Superior temporal gyrus (tissue), 1 donor: ENCODE measurements around the gene NDRG2.
"Not testable (repeated sequence)": the region's sequence is repeated elsewhere in the genome, so short reads cannot be mapped to it uniquely, and the experiment has no call there.

Experiments used
- DNase-seq: peaks from one replicate; pipeline ENCODE4 v3.0.0-alpha.2; 2016; ENCODE audit errors: extremely low spot score

Gene NDRG2

DNA sequence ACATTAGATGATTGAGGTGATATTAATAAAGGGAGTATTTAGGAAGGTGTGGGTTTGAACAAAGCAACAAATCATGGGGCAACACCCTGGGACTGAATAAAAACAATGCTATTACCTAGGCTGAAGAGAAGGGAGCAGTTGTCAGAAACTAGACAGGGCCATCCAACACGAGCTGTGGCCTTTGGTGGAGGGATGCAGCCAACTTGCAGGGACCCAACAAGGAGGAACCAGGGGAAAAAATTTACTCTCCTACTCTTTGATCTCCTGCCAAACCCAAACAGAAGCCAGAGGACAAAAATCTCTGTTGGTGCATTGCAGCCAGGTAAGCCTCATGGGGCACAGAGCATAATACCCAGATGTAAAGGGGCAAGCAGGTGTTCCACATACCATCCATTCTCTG is 13.7 kb downstream of the NDRG2 start:
- DNase-seq = no peak

DNA sequence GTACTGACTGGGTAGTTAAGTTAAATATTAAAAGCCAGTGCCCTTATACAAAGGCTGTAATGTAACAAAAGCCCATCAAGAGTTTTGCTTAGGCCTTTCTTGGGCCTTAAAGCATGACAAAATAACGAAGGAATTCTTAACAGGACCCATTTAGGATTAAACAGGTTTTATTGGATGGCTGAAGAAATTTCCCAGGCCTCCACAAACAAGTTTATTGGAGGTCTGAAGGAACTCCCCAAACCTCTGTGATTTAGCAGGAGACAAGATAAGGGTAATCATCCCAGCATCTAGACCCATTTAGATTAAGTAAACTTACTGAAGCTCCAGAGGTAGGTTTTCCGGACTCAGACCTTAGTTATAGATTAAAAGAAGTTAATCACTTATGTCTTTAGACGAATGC is 15.1 kb downstream of the NDRG2 start:
- not testable (repeated sequence) for DNase-seq

DNA sequence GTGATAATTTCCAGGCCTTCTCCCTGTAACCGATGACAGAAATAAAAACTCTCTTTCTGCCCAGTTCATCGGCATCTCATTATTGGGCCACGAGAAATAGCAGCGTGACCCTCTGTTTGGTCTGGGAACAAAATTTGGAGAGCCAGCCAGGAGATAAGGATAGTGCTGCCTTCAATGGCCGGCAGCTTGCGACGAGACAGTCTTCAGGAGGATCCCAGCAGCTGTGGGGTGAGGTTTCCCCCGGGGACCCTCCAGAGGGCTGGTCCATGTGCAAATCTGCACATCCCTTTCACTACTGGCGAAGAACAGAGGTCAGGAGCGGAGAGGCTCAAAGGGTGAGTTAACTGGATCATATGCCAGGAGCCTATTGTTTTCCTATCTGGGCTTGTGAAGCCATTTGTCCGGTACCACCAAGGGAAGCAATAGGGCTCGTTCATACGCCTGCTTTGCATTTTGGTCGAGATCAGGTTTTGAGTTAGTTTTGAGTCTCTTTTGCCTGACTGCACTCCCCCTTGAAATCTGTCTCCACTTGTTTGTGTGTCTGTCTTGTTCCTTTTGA is 21.0 kb downstream of the NDRG2 start:
- no peak for DNase-seq

DNA sequence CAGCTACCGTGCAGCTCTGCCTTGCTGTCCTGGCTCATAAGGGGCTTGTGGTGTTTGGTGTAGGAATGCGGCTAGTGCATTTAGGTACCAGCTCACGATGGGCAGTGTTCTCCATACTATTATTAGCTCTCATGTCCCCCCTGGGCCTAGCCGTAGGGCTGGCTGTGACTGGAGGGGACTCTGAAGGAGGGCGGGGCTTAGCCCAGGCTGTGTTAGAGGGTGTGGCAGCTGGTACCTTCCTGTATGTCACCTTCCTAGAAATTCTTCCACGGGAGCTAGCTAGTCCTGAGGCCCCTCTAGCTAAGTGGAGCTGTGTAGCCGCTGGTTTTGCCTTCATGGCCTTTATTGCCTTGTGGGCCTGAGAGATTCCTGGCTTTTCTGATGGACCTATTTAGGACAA is 23.6 kb downstream of the NDRG2 start:
- no peak for DNase-seq

DNA sequence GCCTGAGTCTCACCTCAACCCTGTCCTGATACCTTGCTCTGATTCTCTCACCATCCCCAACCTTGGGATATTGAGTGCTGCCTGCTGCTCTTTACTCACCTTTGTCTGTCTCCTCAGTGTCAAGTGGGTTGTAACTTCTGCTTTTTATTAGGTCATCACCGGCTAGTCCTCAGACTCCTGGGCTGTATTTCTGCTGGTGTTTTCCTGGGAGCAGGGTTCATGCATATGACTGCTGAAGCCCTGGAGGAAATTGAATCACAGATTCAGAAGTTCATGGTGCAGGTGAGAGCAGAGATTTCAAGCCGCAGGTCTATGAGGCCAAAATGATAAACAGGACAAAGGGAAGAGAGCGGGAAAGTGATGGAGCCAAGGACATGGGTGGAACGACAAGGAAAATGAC is 25.3 kb downstream of the NDRG2 start:
- no peak for DNase-seq

DNA sequence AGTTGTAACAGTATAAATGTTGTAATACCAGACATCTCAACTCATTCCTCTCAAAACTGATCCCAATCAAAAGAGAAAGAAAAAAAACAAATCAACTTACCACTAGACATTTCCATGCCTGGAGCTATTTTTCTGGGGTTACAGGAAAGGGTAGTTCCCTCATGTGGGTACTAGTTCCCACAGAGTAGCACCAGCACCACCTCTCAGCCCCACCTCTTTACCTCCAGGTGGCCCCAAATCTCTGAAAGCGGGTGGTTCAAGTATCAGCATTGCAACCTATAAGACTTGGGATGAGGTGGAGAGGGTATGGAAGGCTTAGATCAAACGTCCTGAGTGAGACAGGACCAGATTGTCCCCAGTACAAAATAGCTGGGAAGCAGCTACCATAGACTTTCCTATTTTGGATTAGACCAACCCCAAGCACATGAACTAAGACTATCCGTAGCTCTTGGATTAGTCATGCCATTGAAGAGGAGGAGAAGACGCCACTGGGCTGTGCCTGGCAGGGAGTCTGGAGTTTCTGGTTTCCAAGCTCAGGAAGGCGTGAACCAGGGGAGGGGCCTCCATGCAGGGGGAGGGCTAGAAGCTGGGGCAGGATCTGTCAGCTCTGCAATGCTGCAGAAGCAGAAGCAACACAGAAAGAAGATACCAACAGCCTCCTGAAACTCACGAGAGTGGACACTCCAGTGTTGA is 26.0 kb downstream of the NDRG2 start, which contains the start of gene SLC39A2:
Gene SLC39A2, plus strand, starts transcription at position 620 of the 693 bp plus-strand sequence. CDS start 154 bp downstream, outside the sequence.
- no peak for DNase-seq

DNA sequence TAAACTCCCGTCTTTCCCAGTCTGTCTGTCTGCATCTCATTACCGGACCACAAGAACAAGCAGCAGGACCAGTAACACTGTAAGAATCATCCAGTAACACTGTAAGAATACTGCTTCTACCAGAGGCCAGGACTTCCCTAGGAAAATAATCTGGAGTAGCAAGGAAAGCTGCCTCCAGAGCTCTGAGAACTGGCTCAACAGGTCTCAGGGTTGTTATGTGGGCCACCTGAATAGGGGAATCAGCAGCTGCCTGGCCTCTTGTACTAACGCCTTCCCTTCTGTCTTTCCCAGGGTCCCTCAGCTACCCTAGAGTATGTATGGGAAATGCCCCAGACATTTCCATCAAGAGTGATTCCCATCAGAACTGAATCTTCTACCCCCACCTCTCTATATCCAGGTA is 26.7 kb downstream of the NDRG2 start:
- no peak for DNase-seq

DNA sequence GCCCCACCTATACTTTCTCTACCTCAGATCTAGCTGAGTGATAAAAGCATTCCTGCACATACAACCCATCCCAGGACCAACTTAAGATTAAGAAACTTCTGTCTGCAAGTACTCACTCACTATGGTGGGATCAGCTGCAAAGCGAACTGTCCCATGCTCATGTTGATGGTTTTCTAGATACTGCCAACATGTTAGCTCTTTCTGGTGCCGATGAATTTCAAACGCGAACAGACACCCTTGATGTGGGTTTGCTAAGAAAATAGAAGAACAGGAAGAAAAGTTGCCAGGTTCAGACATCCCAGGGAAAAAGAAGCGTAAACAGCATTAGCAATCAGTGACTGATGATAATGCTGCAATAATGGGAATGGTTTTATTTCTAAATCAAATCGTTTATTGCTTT is 27.3 kb downstream of the NDRG2 start:
- no peak for DNase-seq

DNA sequence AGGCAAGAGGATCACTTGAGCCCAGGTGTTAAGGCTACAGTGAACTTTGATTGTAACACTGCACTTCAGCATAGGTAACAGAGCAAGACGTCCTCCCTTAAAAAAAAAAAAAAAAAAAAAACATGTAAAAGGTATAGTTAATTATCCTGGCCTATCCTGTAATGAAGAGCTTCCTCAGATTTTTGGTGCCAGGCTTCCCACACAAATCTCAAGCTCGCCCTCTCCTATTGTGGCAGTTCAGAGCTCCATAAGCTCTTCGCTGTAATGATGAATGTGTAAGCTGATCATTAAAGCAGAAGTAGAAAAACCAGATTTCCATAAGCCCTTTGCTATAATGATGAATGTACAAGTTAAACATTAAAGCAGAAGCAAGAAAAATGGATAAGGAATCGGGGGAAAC is 27.7 kb downstream of the NDRG2 start:
- no peak for DNase-seq

DNA sequence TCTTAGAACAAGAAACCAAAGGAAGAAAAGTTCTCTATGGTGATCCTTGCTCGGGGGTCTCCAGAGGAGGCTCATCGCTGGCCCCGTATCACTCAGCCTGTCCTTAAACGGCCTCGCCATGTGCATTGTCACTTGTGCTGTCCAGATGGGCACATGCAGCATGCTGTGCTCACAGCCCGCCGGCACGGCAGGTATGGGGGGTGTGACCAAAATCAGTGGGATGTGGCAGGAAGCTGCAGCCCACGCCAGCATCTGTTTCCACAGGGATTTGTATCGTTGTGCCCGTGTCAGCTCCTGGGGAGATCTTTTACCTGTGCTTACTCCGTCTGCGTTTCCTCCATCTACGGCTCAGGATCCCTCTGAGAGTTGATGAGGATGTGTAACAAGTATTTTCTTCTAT is 28.3 kb downstream of the NDRG2 start:
- DNase-seq = no peak

DNA sequence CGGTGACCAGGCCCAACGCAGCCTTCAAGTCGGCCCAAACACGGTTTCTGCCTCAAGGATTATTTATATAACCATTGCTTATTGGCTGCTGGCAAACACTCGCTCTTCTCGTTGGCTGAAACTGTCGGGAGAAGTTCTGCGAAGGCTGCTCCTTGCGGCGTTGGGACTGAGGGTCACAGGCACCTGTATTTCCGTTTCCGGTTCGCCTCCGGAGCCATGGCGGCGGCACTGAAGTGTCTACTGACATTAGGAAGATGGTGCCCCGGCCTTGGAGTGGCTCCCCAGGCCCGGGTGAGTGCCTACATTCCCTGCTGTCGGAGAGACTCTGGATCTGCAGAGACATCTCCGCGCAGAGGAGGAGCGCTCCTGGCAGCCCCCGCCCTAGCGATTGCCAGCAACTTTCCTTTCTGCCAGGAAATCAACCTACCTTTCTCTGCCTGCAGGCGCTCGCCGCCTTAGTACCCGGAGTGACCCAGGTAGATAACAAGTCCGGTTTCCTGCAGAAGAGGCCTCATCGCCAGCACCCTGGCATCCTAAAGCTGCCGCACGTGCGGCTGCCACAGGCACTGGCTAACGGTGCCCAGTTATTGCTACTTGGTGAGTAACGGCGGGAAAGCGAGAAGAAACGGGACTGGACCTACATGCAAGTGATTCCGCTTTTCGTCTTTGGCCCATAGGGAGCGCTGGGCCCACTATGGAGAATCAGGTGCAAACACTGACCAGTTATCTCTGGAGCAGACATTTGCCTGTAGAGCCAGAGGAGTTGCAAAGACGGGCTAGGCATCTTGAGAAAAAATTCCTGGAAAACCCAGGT is 34.9 kb downstream of the NDRG2 start, which contains the start of gene METTL17:
Gene METTL17, plus strand, starts transcription at position 194 of the 814 bp plus-strand sequence. Its CDS starts 23 bp downstream, at position 217.
- peak; percentile 97 for DNase-seq

DNA sequence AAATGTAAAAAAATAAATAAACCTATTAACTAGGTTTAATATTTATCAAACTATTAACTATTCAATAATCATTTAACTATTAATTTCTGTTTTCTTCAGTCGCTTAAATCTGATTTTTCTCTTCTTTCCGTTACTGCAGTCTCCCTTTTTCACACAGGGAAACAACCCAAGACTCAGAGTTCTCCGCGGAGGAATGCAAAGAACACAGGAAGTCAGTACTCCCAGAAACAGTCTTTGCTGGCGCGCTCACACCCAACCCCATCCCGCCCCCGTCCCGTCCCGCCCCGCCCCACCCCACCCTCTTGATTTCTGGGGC is 35.4 kb downstream of the NDRG2 start:
- DNase-seq = no peak

DNA sequence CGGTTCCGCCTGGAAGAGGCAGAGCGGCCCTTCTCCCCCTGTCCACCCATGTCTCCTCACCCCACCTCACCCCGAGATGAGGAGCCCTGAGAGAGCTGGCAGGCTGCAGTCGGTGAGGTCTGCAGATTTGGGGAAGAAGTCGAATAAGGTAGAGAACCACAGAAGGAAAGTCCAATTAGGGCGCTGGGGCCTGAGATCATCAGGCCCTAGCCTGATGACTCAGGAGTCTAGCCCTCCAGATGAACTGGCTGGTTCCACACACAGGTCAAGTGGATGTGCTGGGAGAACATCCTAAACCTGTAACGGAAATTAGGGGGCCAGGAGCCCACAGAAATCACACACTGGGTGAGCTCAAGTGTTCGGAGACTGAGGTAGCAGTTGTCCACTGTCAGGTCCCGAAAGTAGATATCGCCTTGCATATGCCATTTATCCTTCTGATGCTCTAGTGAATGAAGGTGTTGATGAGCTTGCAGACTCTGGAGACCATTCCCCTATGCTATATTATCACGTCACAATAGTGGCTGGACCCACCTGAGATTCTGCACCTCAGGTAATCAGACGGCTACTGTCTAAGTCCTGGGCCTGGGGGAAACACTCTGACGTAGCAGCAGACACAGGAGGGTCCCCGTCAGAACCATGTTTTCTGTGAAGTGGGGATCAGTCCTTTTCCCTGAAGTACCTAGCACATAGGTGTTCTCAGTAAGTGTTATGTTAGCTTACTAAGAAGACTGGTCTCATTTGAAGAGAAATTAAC is 36.0 kb downstream of the NDRG2 start:
- peak; percentile 17 for DNase-seq

DNA sequence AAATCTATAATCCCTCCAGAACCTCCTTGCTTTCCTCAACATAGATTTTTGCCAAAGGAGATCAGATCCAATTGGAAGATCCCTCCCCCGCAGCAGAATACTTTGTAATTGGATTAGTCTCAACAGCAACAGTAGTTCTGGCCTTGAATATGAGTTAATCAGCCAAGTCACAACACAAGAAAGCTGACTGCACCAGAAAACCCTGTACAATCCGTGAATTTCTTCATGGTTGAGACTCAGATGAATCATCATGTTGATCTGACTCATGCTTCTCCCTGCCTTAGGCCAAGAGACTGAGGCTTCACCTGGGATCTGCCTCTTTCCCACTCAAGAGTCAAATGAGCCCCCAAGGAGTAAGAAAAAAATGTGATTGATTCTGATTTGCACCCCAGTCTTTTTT is 38.0 kb downstream of the NDRG2 start:
- peak; percentile 12 for DNase-seq

DNA sequence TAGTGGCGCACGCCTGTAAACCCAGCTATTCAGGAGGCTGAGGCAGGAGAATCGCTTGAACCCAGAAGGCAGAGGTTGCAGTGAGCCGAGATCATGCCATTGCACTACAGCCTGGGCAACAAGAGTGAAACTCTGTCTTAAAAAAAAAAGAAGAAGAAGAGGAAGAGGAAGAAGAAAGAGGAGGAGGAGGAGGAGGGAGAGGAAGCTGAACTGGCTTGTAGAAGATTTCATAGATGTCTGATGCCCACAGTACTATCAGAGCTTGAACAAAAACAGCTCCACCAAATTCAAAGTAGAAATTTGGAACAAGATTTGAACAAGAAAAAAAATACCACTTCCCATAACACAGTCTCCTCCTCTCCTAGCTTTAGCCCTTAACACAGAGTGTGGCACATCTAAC is 39.2 kb downstream of the NDRG2 start:
- not testable (repeated sequence) for DNase-seq

DNA sequence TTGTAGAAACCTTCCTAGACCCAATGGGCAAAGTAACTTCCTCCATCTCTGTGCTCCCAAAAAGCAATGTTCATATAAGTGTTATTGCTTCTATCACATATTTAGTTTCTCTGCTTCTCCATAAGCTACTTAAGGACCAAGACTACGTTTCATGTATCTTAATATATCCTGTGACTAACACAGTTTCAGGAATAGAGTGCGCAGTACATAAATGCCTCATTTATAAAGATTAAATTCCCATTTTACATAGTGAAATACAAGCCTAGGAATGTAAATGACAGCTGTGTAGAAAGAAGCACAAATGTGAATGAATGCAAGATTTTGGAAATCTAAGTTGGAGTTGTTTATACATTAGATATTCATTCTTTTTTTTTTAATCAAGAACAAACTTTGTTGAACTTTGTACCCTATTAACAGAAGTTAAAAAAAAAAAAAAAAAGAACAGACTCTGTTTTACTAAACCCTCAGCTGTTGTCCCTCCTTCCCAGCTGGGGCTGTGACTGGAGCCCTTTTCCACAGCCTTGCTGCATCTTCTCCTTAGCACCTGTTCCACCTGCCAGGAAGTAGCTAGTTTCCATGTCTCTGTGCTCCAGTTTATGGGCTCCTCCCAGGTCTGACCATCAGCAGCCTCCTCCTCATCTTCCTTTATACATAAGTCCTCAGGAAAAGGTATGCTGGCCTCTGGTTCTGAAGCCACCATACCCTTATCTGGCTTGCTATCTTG is 42.1 kb downstream of the NDRG2 start:
- DNase-seq = no peak

DNA sequence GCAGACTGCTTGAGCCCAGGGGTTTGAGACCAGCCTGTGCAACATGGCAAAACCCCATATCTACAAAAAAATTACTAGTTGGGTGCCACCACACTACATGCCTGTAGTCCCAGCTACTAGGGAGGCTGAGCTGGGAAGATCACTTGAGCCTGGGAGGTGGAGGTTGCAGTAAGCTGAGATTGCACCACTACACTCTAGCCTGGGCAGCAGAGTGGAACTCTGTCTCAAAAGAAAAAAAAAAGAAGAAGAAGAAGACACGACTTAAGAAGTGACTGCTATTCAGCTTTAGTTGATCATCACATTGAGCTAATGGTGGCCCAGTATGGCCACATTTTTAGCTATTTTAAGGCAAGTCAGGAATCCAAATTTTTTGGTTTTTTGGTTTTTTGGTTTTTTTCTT is 44.0 kb downstream of the NDRG2 start:
- no peak for DNase-seq

DNA sequence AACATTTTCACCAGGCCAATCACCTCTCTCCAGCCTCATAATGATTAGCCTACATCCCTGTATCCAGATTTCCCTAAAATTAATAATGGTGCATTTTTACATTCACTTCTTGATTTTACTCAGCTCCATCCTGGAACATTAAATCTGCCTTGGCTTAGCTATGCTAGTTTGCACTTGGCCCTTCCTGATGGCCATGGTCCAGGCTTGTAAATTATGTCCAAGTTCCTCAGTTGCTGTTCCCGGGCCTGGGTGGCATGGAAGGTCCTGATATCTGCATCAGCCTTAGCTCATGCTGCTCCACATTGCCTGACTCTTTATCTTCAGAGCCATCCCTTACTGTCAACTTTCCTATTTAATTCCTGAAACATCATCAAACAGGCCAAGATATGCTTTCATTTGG is 46.2 kb downstream of the NDRG2 start:
- no peak for DNase-seq

DNA sequence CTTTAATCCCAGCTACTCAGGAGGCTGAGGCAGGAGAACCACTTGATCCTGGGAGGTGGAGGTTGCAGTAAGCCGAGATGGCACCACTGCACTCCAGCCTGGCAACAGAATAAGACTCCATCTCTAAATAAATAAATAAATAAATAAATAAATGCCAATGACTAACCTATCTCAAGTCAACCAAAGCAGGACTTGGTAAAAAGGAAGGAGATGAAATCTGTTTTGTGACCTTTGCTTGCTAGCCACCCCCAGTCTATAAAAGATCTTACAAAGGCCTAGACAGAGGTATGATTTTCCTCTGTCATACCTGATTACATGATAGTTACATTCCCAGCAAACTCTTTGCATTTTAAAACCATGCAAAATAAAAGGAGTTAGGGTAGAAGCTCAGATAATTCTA is 48.6 kb downstream of the NDRG2 start:
- DNase-seq = no peak

DNA sequence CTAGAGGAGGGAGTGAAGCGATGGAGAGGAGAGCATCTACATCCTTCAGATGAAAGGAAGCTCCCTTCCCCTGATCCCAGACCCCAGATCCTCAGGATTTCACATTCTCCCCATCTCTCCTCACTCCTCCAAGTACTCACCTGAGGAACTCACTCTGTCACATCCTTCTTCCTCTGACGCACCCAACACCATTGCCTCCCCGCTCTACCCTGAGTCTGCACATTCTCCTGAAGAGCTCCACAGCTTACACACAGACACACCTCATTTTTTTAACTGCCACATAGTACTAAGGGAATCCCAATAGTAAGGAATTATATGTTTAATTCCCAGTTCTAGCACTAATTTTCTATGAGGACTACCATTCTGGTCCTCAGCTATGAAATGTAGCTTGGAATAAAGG is 51.4 kb downstream of the NDRG2 start:
- DNase-seq = no peak

DNA sequence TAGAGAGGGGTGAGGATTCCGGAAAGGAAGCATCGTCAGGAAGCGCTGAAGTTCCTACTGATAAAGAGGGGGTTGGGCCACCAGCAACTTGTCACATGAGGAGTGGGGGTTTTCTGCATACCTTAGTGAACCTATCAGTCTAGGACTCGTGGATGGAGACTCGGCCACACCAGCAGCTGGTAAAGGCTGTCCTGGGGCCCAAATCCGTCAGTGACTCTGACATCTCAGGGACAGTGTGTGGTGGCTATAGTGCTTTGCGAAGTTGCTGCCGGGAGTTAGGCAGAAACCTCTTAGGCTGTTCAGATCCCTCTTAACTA is 53.2 kb downstream of the NDRG2 start:
- no peak for DNase-seq
